HL-60/S4 treated with retinoic acid at 250 ng/mL for 4 days and 3 days (cell line): ENCODE measurements around the gene PKHD1.

Experiments
- in situ Hi-C: fragments of 300-500 bp; cut with MboI; formaldehyde crosslinking; loops from 2 replicates; pipeline ENCODE4 v1.7.0; 2022; ENCODE audit warnings: low sequenced_read_pairs

The PKHD1 gene, protein sequence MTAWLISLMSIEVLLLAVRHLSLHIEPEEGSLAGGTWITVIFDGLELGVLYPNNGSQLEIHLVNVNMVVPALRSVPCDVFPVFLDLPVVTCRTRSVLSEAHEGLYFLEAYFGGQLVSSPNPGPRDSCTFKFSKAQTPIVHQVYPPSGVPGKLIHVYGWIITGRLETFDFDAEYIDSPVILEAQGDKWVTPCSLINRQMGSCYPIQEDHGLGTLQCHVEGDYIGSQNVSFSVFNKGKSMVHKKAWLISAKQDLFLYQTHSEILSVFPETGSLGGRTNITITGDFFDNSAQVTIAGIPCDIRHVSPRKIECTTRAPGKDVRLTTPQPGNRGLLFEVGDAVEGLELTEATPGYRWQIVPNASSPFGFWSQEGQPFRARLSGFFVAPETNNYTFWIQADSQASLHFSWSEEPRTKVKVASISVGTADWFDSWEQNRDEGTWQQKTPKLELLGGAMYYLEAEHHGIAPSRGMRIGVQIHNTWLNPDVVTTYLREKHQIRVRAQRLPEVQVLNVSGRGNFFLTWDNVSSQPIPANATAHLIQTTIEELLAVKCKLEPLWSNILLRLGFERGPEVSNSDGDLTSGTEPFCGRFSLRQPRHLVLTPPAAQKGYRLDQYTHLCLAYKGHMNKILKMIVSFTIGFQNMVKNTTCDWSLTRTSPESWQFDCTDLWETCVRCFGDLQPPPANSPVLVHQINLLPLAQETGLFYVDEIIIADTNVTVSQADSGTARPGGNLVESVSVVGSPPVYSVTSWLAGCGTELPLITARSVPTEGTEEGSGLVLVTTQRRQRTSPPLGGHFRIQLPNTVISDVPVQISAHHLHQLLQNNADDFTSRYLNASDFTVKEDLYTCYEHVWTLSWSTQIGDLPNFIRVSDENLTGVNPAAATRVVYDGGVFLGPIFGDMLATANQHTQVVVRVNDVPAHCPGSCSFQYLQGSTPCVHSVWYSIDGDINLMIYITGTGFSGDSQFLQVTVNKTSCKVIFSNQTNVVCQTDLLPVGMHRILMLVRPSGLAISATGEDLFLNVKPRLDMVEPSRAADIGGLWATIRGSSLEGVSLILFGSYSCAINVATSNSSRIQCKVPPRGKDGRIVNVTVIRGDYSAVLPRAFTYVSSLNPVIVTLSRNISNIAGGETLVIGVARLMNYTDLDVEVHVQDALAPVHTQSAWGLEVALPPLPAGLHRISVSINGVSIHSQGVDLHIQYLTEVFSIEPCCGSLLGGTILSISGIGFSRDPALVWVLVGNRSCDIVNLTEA (N-terminal part only)

DNA sequence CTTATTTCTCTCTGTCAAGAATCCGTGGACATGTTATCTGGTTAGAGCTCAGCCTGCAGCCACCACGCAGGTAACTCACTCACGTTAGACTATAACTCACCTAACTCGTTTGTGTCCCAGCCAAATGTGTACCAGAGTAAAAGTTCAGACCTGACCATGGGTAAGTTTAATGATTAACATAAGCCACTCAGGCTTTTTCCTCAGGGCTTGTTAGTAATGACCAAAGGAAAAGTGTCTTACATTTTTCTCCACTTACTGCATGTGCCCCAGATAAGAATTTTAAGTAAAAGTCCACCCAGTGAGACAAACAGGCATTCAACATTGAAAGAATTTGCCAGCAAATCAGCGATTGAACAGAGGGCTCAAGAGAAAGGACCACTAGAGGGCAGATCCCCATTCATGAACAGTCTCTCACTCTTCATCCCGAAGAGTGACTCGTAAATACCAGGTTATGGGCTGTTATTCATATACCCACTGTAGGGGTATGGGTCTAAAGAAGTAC is at the start of gene PKHD1:
TSS of gene PKHD1 (minus strand) at position 116 of the 502 bp plus-strand sequence. CDS start 2,680 bp downstream, outside the sequence.
- in situ Hi-C loops = no loop called here

DNA sequence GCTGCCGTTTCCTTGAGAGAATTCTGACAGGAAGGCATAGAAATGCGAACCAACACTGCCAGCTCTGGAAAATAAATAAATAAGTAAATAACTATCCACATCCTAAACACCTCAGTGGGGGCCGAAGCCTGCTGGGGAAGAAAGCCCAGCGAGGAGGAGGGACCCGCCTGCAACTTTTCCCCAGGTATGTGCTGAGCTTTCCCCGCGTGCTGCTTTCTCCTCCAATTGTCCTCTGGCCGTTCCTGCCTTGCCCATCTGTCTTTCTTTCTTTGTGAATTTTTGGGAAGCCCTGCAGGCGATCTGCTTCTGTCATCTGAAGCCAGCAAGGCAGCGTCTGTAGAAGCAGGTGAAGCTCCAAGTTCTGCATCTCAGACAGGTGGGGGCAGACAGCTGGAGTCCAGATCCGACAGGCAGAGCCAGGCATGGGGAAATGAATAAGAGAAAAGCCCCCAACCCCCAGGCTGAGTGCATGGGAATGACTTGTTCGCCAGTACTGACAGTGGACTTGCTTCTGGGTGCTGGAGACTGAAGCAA is 49.6 kb upstream of the PKHD1 start:
- in situ Hi-C loops = no loop called here

DNA sequence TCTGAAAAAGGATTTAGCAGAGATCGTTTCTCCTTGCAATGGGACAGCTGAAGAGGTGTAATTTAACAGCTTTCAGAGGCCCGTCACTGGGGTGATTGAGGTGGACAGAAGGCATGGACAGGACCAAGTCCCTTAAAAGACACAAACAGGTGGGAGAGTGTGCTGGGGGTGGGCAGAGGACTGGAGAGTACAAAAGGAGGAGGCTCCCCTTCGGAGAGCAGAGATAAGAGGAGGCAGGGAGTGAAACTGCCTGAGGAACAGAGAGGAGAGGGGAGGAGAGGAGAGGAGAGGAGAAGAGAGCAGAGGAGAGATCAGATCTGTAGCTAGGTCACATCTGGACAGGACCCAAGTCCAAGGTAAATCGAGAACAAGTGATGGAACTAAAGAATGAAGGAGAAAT is 48.6 kb upstream of the PKHD1 start:
- in situ Hi-C loops = no loop called here

DNA sequence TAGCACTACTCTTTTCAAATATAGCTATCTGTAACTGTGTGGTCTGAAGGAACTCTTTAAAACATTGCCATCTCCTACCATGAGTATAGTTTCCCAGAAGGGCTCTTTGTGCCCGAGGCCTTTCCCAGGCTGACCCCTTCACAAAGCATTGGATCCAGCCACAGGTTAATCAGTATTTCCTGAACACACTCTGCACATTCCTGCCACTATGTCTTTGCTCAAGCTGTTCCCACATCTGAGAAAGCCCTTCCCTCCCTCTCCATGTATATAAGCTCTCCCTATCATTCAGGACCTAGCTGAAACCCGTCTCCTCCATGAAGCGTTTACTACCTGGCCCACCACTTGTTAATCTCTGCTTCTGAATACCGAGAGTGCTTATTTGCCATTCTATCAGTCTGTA is 47.8 kb upstream of the PKHD1 start:
- in situ Hi-C loops = no loop called here

DNA sequence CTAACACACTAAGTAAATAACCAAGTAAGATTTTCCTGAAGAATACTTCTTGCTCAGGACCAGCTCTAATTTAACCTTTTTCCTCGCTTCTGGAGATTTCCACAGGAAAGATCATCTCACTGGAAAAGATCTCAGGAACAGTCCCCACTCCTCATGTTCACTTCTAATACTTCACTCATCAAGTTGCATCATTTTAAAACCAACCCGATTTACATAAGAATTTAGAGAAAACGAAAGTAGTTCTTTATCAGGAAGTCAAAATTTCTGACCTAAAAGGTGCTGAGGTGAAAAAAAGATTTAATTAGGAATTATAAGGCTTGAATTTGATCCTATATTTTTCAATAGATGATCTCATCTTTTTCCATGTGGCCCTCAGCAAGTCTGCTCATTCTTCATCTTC is 46.6 kb upstream of the PKHD1 start:
- in situ Hi-C loops = no loop called here

DNA sequence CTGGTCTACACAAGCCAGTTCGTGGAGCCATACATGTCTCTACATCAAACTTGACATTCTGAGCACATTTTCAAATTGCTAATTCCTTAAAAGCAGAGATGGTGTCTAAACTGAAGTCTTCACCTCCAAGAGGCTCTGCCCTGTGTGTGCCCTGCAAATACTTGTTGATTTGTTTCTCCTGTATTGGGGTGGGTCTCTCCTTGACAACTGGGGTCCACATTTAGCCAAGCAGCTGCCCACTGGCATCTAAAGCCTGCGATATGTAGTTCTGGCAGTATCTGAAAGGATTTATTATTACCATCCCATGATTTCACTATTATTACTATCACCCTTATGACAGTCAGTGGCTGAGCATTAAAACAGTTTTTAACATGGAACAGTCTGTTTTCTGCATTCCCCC is 45.9 kb upstream of the PKHD1 start:
- in situ Hi-C loops = no loop called here

DNA sequence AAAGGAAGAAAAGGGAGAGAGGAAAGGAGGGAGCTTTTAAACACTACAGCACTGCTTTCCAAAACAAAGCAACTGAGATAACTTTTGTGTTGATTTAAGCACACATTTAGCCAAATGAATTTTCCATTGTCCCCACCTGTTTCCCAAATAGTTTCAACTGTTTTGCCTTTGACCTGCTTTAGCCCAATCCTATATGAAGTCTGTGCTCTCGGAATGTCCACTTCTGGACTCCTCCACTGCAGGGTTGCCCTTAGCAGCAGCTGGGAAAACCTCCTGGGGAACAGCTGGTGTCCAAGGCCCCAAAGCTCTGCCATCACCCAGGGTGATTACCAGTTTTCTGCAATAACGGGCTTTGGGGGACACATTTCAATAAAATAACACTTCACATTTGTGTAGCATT is 44.9 kb upstream of the PKHD1 start:
- in situ Hi-C loops = no loop called here

DNA sequence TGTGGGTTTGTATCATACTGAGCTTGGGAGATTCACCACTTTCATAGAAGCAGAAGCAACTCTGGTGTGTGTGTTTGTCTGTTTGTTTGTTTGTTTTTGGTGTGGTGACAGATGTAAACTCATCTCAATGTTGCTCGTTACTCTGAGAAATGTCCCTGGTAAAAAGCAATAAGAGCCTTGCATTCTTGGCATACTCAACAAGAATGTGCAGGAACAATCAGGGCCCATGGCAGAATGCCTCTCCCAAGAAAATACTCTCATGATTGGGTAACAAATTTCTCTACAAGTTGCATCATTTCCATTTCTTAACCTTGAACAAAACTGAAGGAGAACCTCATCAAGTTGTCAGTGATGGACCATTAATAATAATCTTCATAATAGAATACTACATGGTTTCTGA is 43.0 kb upstream of the PKHD1 start:
- in situ Hi-C loops = no loop called here

DNA sequence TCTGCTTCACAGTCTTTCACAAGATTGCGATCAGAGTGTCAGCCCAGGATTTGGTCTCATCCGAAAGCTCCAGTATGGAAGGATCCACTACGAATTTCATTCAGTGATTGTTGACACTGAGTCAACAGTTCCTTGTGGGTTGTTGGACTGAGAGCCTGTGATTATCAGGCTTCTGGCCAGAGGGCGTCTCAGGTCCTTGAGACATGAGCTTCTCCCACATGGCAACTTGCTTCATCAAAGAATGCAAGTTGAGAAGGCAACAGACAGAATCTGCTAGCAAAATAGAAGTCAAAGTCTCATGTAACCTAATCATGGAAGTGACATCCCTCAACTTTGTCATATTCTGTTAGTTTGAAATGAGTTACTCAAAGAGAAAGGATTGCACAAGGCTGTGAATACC is 40.5 kb upstream of the PKHD1 start:
- in situ Hi-C loops = no loop called here

DNA sequence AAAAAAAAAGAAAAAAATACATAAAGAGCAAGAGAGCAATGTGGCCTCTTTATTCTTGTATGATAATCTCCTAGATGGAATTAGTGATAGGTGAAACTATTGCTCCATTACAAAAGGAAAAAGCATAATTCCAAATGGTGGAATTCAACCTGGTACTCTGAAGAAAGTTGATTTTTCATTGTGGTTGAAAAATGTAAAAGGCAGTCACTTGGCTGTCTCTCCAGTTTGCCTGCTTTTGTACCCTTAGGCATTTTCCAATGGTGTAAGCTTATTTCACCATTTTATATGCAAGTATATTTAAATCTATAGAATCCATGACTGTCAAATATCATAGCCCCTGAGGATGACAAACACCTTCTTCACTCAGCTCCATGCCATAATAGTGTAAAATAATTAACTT is 38.8 kb upstream of the PKHD1 start:
- in situ Hi-C loops = no loop called here

DNA sequence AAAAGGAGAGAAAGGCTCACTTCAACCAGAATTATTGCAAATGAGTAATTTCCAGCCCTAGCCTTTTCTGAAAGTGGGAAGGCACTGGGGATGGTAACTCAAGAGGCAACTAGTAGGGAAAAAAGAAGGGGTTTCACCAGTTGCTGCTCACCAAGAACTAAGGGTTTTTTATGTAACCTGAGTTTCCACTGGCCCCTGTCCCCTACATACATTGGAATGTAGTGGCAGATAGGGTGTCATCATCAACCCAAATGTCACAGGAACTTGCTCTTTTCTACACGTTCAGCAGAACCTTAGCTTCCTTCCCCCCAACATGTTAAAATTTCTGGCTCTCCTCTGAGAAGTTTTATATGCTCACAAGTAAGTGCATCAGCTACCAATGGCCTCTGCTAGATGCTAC is 38.2 kb upstream of the PKHD1 start:
- in situ Hi-C loops = no loop called here

DNA sequence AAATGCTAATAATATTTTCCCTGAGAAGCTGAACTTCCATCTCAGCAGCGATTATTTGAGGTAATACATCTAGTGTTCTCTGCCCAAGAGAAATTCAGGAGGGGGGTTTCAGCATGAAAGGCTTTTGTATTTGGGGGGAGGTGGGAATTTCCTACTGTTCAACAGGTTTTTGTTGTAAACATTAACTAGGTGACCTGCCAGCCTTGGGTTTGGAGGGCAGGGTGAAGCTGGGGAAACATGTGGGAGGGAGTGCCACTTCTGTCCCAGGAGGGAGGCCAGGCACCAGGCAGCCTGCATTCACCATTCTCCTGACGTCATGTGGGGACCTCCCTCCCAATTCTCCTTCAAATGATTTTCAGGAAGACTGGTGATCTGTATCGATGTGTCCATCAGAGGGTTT is 37.7 kb upstream of the PKHD1 start:
- in situ Hi-C loops = no loop called here

DNA sequence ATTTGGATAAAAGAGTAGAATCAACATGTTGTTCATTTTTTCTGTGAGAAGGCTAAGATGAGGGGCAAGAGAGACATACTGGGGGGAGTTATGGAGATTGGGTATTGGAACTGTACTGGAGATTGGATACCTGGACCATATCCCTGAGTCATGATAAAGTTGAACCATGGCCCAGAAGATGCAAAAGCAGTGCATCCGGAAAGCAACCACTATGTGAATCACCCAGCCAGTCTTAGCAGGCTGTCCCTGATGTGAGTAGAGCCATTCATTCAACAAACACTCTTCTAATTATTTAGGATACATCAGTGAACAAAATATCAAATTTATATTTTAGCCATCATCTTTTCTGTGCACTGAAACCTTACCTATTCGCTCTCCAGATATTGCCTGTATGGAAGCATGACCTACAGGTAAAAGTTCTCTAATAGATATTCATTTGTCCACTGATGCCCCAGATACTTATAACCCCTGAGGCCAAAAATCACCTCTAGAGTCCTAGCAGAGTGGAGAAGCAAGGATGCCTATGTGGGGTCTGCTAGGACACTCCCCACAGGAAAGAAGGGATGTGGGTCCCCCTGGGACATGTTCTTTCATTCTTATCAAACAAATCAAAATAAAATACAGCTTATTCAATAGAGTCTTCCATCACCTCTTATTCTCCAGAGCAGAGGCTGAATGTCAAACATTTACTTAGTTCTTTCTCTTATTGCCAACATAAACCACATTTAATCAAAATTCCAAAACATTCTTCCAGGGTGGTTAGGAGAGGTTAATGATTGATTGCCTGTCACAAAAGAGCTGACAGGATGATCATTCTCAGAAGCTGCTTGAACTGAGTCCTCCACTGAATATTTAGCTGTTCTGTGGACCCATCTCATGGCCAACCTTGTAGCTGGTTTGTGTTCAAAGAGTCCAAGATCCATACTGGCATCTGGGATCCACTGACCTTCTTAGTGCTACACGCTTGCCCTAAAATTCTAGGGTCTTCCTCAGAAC is 37.0 kb upstream of the PKHD1 start:
- in situ Hi-C loops = no loop called here

DNA sequence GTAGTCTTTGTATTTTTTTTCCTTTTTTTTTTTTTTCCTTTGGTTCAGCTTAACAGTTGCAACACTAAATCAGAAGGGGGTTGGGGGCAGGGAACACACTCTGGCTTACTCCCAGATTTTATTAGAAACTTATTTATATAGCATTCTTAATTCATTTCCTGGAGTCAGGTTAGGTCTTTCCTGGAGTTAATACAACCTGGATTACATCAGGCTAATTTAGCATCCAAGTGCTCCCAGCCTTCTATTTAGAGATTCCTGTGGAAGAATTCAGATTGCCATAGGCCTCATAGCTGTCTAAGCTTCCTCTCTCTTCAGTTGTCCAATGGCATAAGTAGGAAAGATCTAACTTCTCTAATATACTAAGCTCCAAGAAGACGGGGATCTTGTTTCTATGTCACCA is 35.8 kb upstream of the PKHD1 start:
- in situ Hi-C loops = no loop called here

DNA sequence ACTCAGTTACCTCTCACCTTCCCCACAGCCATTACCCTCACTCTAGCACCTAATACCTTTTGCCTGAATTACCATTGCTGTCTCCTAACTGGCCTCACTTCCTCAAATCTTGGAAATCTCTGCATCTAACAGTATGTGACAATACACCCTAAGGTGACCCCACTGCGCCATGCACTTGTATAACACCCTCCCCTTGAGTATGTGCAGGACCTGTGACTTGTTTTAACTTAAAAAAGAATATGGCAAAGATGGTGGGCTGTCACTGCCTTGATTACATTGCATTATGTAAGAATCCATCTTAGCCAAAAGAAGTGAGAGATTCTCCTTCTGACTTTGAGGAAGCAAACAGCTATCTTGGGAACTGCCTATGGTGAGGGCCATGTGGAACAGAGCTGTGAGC is 29.9 kb upstream of the PKHD1 start:
- in situ Hi-C loops = no loop called here

DNA sequence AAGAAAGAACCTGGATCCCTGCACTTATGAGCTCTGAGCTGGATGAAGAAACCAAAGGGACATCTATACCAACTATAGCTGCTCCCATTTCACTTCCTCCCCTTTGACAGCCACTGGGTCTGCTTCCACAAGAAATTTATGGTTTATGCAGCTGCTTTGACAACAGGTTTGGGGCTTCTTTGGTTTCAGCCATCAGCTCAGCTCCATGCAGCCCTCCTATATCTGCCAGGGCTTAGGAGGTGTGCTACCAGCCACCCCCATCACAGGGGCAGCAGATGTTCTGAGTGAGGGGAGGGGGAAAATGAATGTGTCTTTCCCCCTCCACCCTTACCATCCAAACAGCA is 29.2 kb upstream of the PKHD1 start:
- in situ Hi-C loops = no loop called here

DNA sequence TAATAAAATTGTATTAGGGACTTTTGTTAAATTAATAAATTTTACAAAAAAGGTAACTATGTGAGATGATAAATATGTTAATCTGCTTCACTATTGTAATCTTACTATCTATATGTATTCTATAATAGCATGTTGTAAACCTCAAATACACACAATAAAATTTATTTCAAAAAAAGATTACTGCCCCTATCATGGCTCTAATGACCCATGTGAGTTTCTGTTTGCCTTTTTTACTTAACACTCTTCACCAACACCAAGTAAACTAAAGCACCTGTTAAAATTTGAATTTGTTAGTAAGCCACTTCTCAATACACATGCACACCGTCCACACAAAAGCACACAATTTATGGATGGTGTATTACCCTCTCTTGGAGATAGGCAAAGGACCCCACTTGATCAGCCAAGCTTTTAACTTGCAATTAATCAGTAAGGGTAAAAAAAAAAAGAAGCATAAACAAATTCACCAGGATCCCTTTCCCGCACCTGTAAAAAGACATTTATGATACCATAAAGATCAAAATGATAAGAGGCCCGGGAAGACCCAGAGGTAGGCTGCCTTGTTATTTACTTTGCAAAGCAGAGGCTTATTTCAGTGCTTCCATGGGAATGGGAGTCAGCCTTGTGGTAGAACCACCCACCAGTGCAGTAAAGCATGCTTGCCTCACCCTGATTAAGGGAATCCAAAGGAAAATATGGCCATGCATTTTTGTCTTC is 28.6 kb upstream of the PKHD1 start:
- in situ Hi-C loops = no loop called here

DNA sequence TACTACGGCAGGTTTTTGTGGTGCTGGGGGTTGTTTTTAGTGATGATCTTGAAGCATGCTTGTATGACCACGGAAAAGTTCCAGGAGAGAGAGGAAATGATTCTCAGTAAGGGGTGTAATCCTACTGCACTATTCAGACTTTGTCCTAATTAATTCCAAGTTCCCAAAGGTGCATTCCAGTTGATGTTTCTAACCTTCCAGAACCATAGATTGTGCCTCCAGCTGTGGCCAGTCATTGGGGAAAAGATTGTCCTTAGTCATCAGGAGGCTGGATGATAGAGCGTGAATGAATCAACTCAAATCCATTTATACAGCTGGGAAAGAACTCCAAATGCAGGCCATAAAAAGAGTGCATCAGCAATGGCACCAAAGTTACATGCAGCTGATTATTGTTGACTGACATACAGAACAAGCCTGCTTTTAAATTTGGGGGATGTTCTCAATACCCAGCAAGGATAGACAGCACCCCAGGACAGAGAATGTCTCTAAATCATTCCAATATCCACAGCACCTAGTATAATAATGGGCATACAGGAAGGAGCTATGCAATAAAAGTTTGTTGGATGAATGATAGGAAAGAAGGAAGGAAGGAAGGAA is 27.8 kb upstream of the PKHD1 start:
- in situ Hi-C loops = no loop called here

DNA sequence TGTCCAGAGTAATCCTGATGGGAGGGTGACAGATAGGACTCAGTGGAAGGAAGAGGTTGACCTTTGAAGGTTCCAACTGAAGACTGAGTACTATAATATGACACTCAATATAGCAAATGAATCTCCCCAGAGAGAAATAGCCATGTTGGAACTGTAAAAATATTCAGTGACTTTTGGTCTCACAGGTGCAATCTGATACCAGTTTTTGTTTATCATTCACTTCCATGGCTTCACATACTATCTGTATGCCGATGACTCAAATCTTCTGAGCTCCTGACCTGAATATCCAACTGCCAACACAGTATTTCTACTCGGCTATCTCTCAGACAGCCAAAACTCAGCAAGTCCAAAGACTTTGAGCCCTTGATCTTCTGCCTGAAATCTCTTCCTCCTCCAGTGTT is 21.8 kb upstream of the PKHD1 start:
- in situ Hi-C loops = no loop called here
